Measurements from ENCODE around the gene SRP9.
"Not testable (repeated sequence)": the region's sequence is repeated elsewhere in the genome, so short reads cannot be mapped to it uniquely, and the experiment has no call there.

- TF ChIP-seq CTCF, POLR2A (IDR thresholded peaks at IDR 0.05): not testable (repeated sequence)
Observed at GRCh38 chr1:225810579-225811538, 33.2 kb downstream of the SRP9 start.
